Activated CD8-positive, alpha-beta T cell treated with anti-CD3 and anti-CD28 coated beads for 36 hours (primary cell): ENCODE data around the gene NAA38. TPM values are rescaled to one million over a fixed set of nuclear protein-coding genes. Genes with fewer than 3 reads are reported as not detected.
"Not testable (repeated sequence)": the region's sequence is repeated elsewhere in the genome, so short reads cannot be mapped to it uniquely, and the experiment has no call there.

ENCODE experiments used
- ATAC-seq: fragments of 200-7000 bp; cut with Tn5 transposase; one replicate; pipeline ENCODE4 v1.10.0; 2021; ENCODE audit warnings: mild to moderate bottlenecking, moderate library complexity
- CTCF ChIA-PET: fragments of 350-600 bp; sonication (Branson Sonifier 250); formaldehyde crosslinking; loops from one replicate; lab custom pipeline; 2021; ENCODE audit warnings: antibody characterized with exemption; lab: Charles Lee
- POLR2A ChIA-PET: fragments of 350-600 bp; sonication (Branson Sonifier 250); formaldehyde crosslinking; loops from one replicate; lab custom pipeline; 2021; ENCODE audit warnings: antibody characterized with exemption; lab: Charles Lee
- DNase-seq: peaks from one replicate; pipeline ENCODE4 v3.0.0-alpha.2; 2020
- H3K27ac Mint-ChIP-seq: one replicate; pipeline ENCODE4 v1.8.0; 2021; ENCODE audit warnings: mild to moderate bottlenecking, mixed read lengths
- H3K27me3 Mint-ChIP-seq: one replicate; pipeline ENCODE4 v1.8.0; 2021; ENCODE audit warnings: mixed read lengths
- H3K36me3 Mint-ChIP-seq: one replicate; pipeline ENCODE4 v1.8.0; 2021; ENCODE audit warnings: low read depth, mixed read lengths
- H3K4me1 Mint-ChIP-seq: one replicate; pipeline ENCODE4 v1.8.0; 2021; ENCODE audit warnings: low read depth, mixed read lengths
- H3K4me3 Mint-ChIP-seq: one replicate; pipeline ENCODE4 v1.8.0; 2021; ENCODE audit warnings: mild to moderate bottlenecking, moderate library complexity, mixed read lengths
- H3K9me3 Mint-ChIP-seq: one replicate; pipeline ENCODE4 v1.8.0; 2021; ENCODE audit warnings: mixed read lengths
- CTCF ChIP-seq: fragments of 200-600 bp; IDR thresholded peaks from one replicate; pipeline ENCODE4 v1.8.0; 2022; ENCODE audit warnings: antibody characterized with exemption, mild to moderate bottlenecking
- intact Hi-C: fragments of 100-400 bp; cut with micrococcal nuclease; formaldehyde crosslinking; loops from one replicate; pipeline ENCODE4 v1.10.0; 2022
- total RNA-seq, 2 experiments: library from RNA; stranded (reverse); gene quantifications; one replicate each; pipeline ENCODE4 v1.2.3, GENCODE V29; 2021

The NAA38 gene
- total RNA-seq, 2 experiments from 2014 or later: 72.8 to 77.2 TPM

GRCh38 chr17:7816926-7817642, 40.3 kb downstream of the NAA38 start:
- TF ChIP-seq CTCF: no peak
- POLR2A ChIA-PET: interaction anchor here (0.6 to 0.9 kb wide), 2 partner anchors 26 to 66 kb away, joined by 3 to 5 read pairs; no protein-coding TSS in a partner anchor
- Mint-ChIP-seq H3K27ac (no peak overlapping the region), H3K36me3 (no peaks in the 10 kb centered on the region), H3K9me3 (no peaks in the 10 kb centered on the region), H3K27me3 (no peaks in the 10 kb centered on the region), H3K4me3 (no peak overlapping the region), H3K4me1 (no peaks in the 10 kb centered on the region)
- no peak for ATAC-seq
- CTCF ChIA-PET: interaction anchor here (0.7 to 2.1 kb wide), 6 partner anchors 17 to 224 kb away, joined by 3 to 5 read pairs (median 4); partner anchors contain the start of gene KDM6B
- no peak for DNase-seq
- intact Hi-C loops: loop anchor here (10.0 kb wide), 1 partner anchor 72 kb away; no protein-coding TSS in a partner anchor

- ATAC-seq (no peak), DNase-seq (no peak)
- Mint-ChIP-seq H3K36me3 (no peaks in the 10 kb centered on the region), H3K9me3 (no peaks in the 10 kb centered on the region), H3K27me3 (no peaks in the 10 kb centered on the region), H3K4me3 (no peak overlapping the region), H3K4me1 (peaks cover 6% of the 10 kb centered on the region), H3K27ac (no peak overlapping the region)
- intact Hi-C loops: loop anchor here (10.0 kb wide), 1 partner anchor 70 kb away; no protein-coding TSS in a partner anchor
- no peak for TF ChIP-seq CTCF
- POLR2A ChIA-PET: no interaction called here
- CTCF ChIA-PET: interaction anchor here (1.9 to 2.1 kb wide), 2 partner anchors 19 to 202 kb away, joined by 5 read pairs; partner anchors contain the start of gene KDM6B
Measured at GRCh38 chr17:7814969-7815368, 42.4 kb downstream of the NAA38 start.

GRCh38 chr17:7811251-7811650, 46.1 kb downstream of the NAA38 start:
- ATAC-seq (no peak), DNase-seq (no peak)
- ChIA-PET CTCF (interaction anchor here (1.0 to 3.3 kb wide), 2 partner anchors 12 to 206 kb away, joined by 3 to 13 read pairs; no protein-coding TSS in a partner anchor), POLR2A (no interaction called here)
- TF ChIP-seq CTCF: no peak
- no peaks in the 10 kb centered on the region for H3K36me3 Mint-ChIP-seq
- intact Hi-C loops: loop anchor here (10.0 kb wide), 1 partner anchor 66 kb away; no protein-coding TSS in a partner anchor
- no peak overlapping the region for H3K4me3 Mint-ChIP-seq
- peaks cover 3% of the 10 kb centered on the region for H3K27me3 Mint-ChIP-seq
- no peak overlapping the region for H3K27ac Mint-ChIP-seq
- H3K4me1 Mint-ChIP-seq: peaks cover 6% of the 10 kb centered on the region
- H3K9me3 Mint-ChIP-seq: no peaks in the 10 kb centered on the region

DNA sequence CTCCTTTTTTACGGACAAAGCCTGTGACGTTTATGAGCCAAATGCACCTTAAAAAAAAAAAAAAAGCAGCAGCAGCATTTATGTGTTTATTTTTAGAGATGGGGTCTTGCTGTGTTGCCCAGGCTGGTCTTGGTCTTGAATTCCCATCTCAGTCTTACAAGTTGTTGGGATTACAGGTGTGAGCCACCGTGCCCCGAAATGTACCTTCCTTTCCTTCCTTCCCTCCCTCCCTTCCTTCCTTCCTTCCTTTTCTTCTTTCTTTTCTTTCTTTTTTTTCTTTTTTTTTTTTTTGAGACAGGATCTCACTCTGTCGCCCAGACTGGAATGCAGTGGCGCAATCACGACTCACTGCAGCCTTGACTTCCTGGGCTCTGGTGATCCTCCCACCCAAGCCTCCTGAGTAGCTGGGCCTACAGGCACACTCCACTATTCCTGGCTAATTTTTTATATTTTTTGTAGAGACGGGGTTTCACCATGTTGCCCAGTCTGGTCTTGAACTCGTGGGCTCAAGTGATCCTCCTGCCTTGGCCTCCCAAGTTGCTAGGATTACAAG, 47.5 kb downstream of the NAA38 start:
- DNase-seq, H3K4me3 Mint-ChIP-seq, H3K4me1 Mint-ChIP-seq, H3K36me3 Mint-ChIP-seq, CTCF ChIA-PET, ATAC-seq, H3K27me3 Mint-ChIP-seq, H3K27ac Mint-ChIP-seq, POLR2A ChIA-PET, H3K9me3 Mint-ChIP-seq: not testable (repeated sequence)
- intact Hi-C loops: loop anchor here (10.0 kb wide), 1 partner anchor 65 kb away; no protein-coding TSS in a partner anchor

DNA sequence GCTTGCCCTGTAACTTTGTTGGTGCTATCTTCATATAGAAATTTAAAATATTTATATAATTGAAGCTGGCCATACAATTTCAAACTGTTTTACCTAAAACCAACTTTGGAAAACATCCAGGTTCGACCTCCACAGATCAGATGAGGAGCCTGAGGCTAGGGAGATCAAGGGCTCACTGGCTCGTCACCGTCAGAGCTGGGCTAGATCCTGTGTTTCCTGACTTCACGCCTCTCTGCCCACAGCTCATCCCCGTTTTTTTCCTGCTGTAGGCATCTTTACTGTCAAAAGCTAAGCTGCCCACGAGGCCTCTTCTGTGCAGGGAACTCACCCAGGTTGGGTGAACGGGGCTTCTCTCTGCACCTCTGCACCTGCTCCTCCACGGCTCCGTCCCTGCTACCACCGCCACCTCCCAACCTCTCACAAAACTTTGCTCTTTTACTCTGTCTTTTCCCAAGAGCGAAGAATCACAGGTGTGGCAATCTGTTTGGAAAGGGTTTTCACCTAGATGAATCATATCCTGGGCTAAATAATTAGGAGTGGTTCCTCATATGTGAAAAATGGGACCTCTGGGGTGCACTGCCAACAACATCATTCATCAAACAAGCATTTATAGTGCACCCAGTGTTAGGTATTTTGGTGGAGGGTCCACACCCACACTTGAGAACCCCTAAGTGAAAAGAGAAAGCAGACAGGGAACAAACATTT, 48.1 kb downstream of the NAA38 start:
- no peak overlapping the region for H3K4me3 Mint-ChIP-seq
- CTCF ChIA-PET: no interaction called here
- POLR2A ChIA-PET: no interaction called here
- peaks cover 3% of the 10 kb centered on the region for H3K27me3 Mint-ChIP-seq
- no peak overlapping the region for H3K27ac Mint-ChIP-seq
- no peaks in the 10 kb centered on the region for H3K36me3 Mint-ChIP-seq
- intact Hi-C loops: no loop called here
- no peaks in the 10 kb centered on the region for H3K9me3 Mint-ChIP-seq
- ATAC-seq (no peak), DNase-seq (no peak)
- no peak for TF ChIP-seq CTCF
- peaks cover 6% of the 10 kb centered on the region for H3K4me1 Mint-ChIP-seq
